GF-D8 (cell line): ENCODE data around the gene SDCBP2.

Experiments used
- DNase-seq: peaks from one replicate; lab custom pipeline; 2025; lab: John Stamatoyannopoulos, UW

Gene SDCBP2

GRCh38 chr20:1312904-1313235 is 16.1 kb downstream of the SDCBP2 start:
- DNase-seq = no peak

- DNase-seq = no peak
Measured at GRCh38 chr20:1312308-1312707, 16.6 kb downstream of the SDCBP2 start.

- no peak for DNase-seq
Measured at GRCh38 chr20:1310506-1311190, 18.3 kb downstream of the SDCBP2 start.

- no peak for DNase-seq
Measured at GRCh38 chr20:1310071-1310470, 18.9 kb downstream of the SDCBP2 start.

GRCh38 chr20:1309439-1309847 is 19.5 kb downstream of the SDCBP2 start:
- no peak for DNase-seq

DNA sequence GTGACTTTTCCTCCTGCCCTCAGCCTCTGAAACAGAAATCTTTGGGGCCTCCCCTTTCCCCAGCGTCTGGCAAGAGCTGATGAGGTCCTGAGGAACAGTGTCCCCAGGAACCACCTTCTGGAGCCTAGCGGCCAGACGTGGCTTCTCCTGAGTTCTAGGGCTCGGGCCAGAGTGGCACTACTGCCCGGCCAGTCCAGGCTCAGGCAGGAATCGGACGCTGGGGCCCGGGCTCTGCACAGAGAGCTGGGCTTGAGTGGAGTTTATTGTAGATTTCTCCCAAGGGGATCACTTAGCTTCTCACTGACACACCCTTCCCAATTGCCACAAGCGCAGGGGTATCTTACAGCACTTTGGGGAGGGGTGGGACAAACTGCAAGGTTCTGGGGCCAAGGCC is 20.2 kb downstream of the SDCBP2 start:
- DNase-seq = no peak

- DNase-seq = no peak
Measured at GRCh38 chr20:1308067-1308701, 20.8 kb downstream of the SDCBP2 start.

GRCh38 chr20:1307571-1307971 is 21.4 kb downstream of the SDCBP2 start:
- no peak for DNase-seq

GRCh38 chr20:1307171-1307570 is 21.8 kb downstream of the SDCBP2 start:
- DNase-seq = no peak

- no peak for DNase-seq
Measured at GRCh38 chr20:1306316-1307135, 22.4 kb downstream of the SDCBP2 start.

GRCh38 chr20:1305712-1306111 is 23.2 kb downstream of the SDCBP2 start:
- no peak for DNase-seq

- DNase-seq = no peak
Measured at GRCh38 chr20:1304710-1305515, 24.0 kb downstream of the SDCBP2 start.

DNA sequence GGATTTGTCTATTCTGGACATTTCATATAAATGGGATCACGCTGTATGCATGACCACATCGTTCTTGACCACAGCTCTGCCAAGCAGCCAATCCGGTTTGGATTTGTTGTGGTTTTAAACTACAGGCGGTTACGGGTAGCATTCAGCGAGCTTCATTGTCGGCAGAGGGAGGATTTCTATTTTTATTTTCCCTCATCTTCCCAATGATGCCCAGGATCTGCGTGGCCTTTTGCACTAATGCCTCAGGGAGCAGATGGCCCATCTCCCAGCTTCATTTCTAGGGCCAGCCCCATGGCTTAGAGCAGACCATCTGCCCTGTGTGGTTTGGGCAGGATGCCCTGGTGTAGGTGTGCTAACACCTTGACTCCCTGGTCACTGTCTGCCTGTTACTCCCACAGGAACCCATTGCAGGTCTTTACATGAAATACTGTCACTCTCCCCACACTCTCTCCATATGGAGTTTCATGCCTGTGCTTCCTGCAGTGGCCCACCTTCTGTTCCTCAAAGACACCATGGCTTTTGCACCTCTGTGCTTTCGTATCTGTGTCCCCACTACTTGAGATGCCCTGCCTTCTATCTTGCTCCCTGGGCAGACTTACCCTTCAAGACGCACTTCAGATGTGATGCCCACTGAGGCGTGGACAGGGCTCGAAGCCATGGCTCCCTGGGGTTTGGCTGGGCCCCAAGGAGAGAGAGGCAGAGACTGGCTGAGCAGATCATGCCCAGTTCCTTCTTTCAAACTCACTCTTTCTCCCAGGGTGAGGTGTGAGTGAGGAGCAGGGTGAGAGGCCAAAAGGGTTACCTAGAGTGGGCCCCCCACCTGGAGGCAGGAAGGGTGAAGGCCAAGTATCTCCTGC is 26.0 kb downstream of the SDCBP2 start:
- no peak for DNase-seq

GRCh38 chr20:1301031-1301529 is 27.9 kb downstream of the SDCBP2 start:
- DNase-seq = no peak

DNA sequence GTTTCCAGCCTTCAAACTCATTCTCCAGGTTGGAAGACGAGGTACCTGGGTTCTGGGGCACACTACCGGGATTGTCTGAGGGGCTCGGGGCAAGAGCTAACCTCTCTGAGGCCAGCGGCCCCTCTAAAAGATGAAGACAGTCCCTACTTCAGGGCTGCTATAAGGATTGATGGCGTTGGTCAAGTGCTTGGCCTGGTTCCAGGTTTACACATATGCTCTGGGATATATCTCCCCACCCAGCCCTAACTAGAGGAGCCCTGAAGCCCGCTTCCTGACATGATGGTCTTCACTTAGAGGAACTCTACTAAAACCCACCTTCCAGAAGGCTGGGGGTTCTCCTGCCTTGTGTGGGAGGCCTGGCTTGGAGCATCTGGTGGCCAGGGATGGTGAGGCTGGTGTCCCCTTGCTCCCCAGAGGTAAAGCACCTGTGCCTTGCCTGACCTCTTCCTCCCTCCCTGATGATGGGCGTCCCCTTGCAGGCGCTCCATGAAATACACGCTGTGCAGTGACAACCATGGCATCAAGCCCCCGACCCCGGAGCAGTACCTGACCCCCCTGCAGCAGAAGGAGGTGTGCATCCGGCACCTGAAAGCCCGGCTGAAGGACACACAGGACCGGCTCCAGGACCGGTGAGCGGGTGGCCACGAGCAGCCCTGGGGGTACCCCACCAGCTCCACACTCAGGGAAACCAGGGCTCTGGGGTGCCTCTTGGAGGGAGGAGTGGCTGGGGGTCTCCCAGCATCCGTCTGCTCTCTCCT is 28.7 kb downstream of the SDCBP2 start:
- no peak for DNase-seq

DNA sequence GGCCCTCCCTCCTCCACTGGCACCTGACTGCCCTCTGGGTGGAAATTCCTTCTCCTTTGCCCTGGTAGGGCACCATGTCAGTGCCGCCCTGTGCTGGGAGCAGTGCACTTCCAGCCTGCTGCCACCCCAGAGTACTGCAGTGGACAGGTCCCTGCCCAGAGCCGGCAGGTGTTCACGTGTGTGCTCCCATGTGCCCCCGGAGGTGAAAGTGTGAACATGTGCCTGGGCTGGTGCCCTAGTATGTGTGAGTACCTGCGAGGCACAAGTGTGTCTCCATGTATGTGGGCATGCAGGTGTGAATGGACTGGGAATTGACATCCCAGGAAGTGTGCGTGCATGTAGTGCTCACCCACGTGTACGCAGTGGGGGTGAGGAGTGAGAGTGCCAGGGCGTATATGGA is 29.4 kb downstream of the SDCBP2 start:
- DNase-seq = no peak

- no peak for DNase-seq
Measured at GRCh38 chr20:1298888-1299511, 29.9 kb downstream of the SDCBP2 start.

- no peak for DNase-seq
Measured at GRCh38 chr20:1298166-1298565, 30.8 kb downstream of the SDCBP2 start.

DNA sequence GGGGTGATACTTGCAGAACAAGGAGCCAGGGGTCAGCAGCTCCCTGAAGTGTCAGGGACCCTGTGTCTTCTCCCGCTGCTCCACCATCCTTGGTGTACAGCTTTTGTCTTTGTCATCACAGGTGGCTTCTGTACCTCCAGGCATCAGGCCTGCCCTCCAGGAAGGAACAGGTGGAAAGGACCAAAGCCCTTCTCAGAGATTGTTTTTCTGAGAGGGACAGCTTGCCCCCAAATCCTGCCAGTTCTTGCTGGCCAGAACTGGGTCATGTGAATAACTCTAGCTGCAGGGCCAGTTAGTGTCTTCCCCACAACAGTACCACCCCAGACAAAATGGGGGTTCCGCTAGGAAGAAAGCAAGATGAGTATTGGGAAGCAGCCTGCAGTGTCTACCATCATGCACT is 31.5 kb downstream of the SDCBP2 start:
- DNase-seq = no peak

DNA sequence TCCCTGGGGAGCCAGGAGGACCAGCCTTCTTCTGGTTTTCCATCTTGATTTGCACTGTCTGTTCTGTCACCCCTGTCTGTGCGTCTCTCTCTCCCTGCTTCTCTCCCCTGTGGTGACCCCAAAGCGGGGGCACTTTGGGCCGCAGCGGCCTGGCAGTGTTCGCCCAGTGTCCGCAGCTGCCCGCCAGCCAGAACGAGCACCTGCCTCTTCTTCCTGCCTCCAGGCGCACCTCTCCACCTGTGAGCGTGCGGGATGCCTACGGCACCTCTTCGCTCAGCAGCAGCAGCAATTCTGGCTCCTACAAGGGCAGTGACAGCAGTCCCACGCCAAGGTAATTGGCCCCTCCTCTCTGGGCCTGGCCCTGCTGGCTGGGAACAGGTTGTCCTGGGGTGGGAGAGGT is 32.0 kb downstream of the SDCBP2 start:
- no peak for DNase-seq
